Testis (tissue), 2 donors: ENCODE measurements around the gene SVOPL.

ENCODE experiments used
- POLR2A ChIP-seq: fragments of 450-650 bp; IDR thresholded peaks from one replicate; pipeline ENCODE4 v1.6.1; 2017; ENCODE audit warnings: antibody characterized with exemption, mild to moderate bottlenecking, moderate library complexity
- TF ChIP-seq, protein P1 (sequence below), 3 experiments: fragments of 450-650 bp in 2 of 3; fragments of 200-600 bp in 1 of 3; sonication (generic) in 1 of 3; IDR thresholded peaks; one replicate each; pipeline ENCODE4 v1.5.1; 2016 to 2019; ENCODE audit warnings: antibody characterized with exemption in 3 of 3, mild to moderate bottlenecking in 2 of 3, moderate library complexity in 1 of 3

DNA sequence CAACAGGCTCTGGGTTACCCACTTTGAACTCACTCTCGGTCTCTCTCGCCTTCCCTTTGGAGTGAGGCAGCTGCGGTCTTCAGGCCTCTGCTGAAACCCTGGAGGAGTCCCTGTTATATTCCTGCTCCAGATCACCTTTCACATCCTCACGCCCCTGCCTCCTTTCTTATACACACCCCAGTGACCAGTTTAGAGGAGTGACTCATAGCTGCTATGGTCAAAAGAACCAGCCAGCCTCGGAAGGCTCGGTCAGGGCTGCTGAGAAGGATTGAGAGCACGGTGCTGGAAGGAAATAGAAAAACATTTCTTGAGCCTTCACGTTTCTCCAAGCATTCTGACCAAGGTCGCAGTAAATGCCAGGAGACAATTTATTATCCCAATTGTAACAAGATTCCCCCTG is 28.3 kb upstream of the SVOPL start:
- TF ChIP-seq, protein P1, sequence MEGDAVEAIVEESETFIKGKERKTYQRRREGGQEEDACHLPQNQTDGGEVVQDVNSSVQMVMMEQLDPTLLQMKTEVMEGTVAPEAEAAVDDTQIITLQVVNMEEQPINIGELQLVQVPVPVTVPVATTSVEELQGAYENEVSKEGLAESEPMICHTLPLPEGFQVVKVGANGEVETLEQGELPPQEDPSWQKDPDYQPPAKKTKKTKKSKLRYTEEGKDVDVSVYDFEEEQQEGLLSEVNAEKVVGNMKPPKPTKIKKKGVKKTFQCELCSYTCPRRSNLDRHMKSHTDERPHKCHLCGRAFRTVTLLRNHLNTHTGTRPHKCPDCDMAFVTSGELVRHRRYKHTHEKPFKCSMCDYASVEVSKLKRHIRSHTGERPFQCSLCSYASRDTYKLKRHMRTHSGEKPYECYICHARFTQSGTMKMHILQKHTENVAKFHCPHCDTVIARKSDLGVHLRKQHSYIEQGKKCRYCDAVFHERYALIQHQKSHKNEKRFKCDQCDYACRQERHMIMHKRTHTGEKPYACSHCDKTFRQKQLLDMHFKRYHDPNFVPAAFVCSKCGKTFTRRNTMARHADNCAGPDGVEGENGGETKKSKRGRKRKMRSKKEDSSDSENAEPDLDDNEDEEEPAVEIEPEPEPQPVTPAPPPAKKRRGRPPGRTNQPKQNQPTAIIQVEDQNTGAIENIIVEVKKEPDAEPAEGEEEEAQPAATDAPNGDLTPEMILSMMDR (IDR thresholded peaks at IDR 0.05) = no peak
- TF ChIP-seq POLR2A = no peak
